Osteoblast (primary cell): ENCODE results near the gene FRMD4B. TPM values are rescaled to one million over a fixed set of nuclear protein-coding genes. Genes with fewer than 3 reads are reported as not detected.

Source experiments
- DNase-seq: peaks from one replicate; pipeline ENCODE4 v3.0.0; 2011; ENCODE audit warnings: low spot score, mixed read lengths; ENCODE audit not compliant: insufficient read length; ENCODE audit errors: missing footprints
- H2AFZ ChIP-seq: 2 replicates; pipeline ENCODE4 v1.6.0; 2011; ENCODE audit warnings: mild to moderate bottlenecking, low read length
- H3K27ac ChIP-seq: 2 replicates; pipeline ENCODE4 v1.5.1; 2011; ENCODE audit warnings: mild to moderate bottlenecking, low read depth, low read length, moderate library complexity
- H3K27me3 ChIP-seq: 2 replicates; pipeline ENCODE4 v1.6.0; 2012; ENCODE audit warnings: mild to moderate bottlenecking, control low read depth, inconsistent platforms, low read length, moderate library complexity; ENCODE audit not compliant: insufficient read depth
- H3K36me3 ChIP-seq: 2 replicates; pipeline ENCODE4 v1.5.1; 2011; ENCODE audit warnings: mild to moderate bottlenecking, low read length, control low read depth, moderate library complexity; ENCODE audit not compliant: insufficient read depth
- H3K4me1 ChIP-seq: 2 replicates; pipeline ENCODE4 v1.5.1; 2011; ENCODE audit warnings: mild to moderate bottlenecking, low read length, control low read depth, moderate library complexity; ENCODE audit not compliant: insufficient read depth
- H3K4me2 ChIP-seq: 2 replicates; pipeline ENCODE4 v1.6.0; 2011; ENCODE audit warnings: mild to moderate bottlenecking, low read length; ENCODE audit not compliant: insufficient read depth
- H3K4me3 ChIP-seq: fragments of 200-600 bp; sonication (generic); 3 replicates; pipeline ENCODE4 v1.5.1; 2012; ENCODE audit warnings: mild to moderate bottlenecking, low read length, inconsistent platforms; ENCODE audit not compliant: insufficient read depth
- H3K79me2 ChIP-seq: 2 replicates; pipeline ENCODE4 v1.6.0; 2012; ENCODE audit warnings: mild to moderate bottlenecking, low read length, control low read depth, inconsistent platforms; ENCODE audit not compliant: insufficient read depth
- H3K9me3 ChIP-seq: 2 replicates; pipeline ENCODE4 v1.5.1; 2011; ENCODE audit warnings: low read depth, low read length, control low read depth
- H4K20me1 ChIP-seq: 2 replicates; pipeline ENCODE4 v1.6.0; 2012; ENCODE audit warnings: mild to moderate bottlenecking, low read length, control low read depth; ENCODE audit not compliant: insufficient read depth
- CTCF ChIP-seq: IDR thresholded peaks from 2 replicates; pipeline ENCODE4 v1.5.1; 2011; ENCODE audit warnings: mild to moderate bottlenecking, low read depth, low read length, moderate library complexity; ENCODE audit errors: extremely low read depth
- total RNA-seq: library from RNA; depleted of rRNA; stranded (reverse); fragments of >200 nt; gene quantifications from 2 replicates; pipeline ENCODE4 v1.2.3, GENCODE V29; 2012

FRMD4B gene
- total RNA-seq, 1 donor = 0.72 TPM

GRCh38 chr3:69178838-69179739 is 206.8 kb downstream of the FRMD4B start:
- H3K4me2 ChIP-seq = no peak overlapping the region
- H3K27ac ChIP-seq = no peak overlapping the region
- H3K79me2 ChIP-seq = no peaks in the 10 kb centered on the region
- H3K27me3 ChIP-seq = no peaks in the 10 kb centered on the region
- H3K36me3 ChIP-seq = no peaks in the 10 kb centered on the region
- H3K4me1 ChIP-seq = peaks cover 27% of the 10 kb centered on the region
- H4K20me1 ChIP-seq = no peaks in the 10 kb centered on the region
- H3K9me3 ChIP-seq = no peaks in the 10 kb centered on the region
- no peak overlapping the region for H3K4me3 ChIP-seq
- TF ChIP-seq CTCF = no peak
- peak overlapping the region; percentile 17 for H2AFZ ChIP-seq
- DNase-seq = no peak

GRCh38 chr3:69178082-69178481 is 207.8 kb downstream of the FRMD4B start:
- Histone ChIP-seq H3K9me3 (no peaks in the 10 kb centered on the region), H4K20me1 (no peaks in the 10 kb centered on the region), H2AFZ (no peak overlapping the region), H3K27ac (no peak overlapping the region), H3K79me2 (no peaks in the 10 kb centered on the region), H3K36me3 (no peaks in the 10 kb centered on the region), H3K27me3 (no peaks in the 10 kb centered on the region), H3K4me1 (peaks cover 25% of the 10 kb centered on the region), H3K4me3 (no peak overlapping the region), H3K4me2 (no peak overlapping the region)
- TF ChIP-seq CTCF = no peak
- no peak for DNase-seq

- no peaks in the 10 kb centered on the region for H3K9me3 ChIP-seq
- H3K4me3 ChIP-seq = no peak overlapping the region
- H3K79me2 ChIP-seq = no peaks in the 10 kb centered on the region
- no peak overlapping the region for H3K4me2 ChIP-seq
- no peaks in the 10 kb centered on the region for H3K27me3 ChIP-seq
- DNase-seq = peak; percentile 17
- H2AFZ ChIP-seq = no peak overlapping the region
- H4K20me1 ChIP-seq = no peaks in the 10 kb centered on the region
- TF ChIP-seq CTCF = no peak
- H3K36me3 ChIP-seq = no peaks in the 10 kb centered on the region
- H3K27ac ChIP-seq = no peak overlapping the region
- peaks cover 5% of the 10 kb centered on the region for H3K4me1 ChIP-seq
These were observed 210.8 kb downstream of the FRMD4B start for GRCh38 chr3:69174871-69175737.

GRCh38 chr3:69174445-69174844 is 211.4 kb downstream of the FRMD4B start:
- Histone ChIP-seq H3K27me3 (no peaks in the 10 kb centered on the region), H3K36me3 (no peaks in the 10 kb centered on the region), H4K20me1 (no peaks in the 10 kb centered on the region), H2AFZ (no peak overlapping the region), H3K4me2 (no peak overlapping the region), H3K4me3 (no peak overlapping the region), H3K9me3 (no peaks in the 10 kb centered on the region), H3K79me2 (no peaks in the 10 kb centered on the region), H3K27ac (no peak overlapping the region), H3K4me1 (peaks cover under 1% of the 10 kb centered on the region)
- TF ChIP-seq CTCF = no peak
- peak; percentile 9 for DNase-seq
